BLaER1 treated with 17β-estradiol and CSF1 and Interleukin-3, amounts not matched to agents 10 nM and 100 nM (cell line): Measurements from ENCODE around the gene SCN4B.
A peak's percentile ranks its signal among the peaks of the same experiment; 100 is the strongest.

Experiments
- H3K27ac ChIP-seq, 11 experiments: shearing (Covaris generic); formaldehyde crosslinking; 2 replicates each; pipeline ENCODE4 v1.8.1; 2022
- H3K27me3 ChIP-seq, 11 experiments: shearing (Covaris generic); formaldehyde crosslinking; 2 replicates each; pipeline ENCODE4 v1.8.1; 2022
- H3K36me3 ChIP-seq, 11 experiments: shearing (Covaris generic); formaldehyde crosslinking; 2 replicates each; pipeline ENCODE4 v1.8.1; 2022
- H3K4me1 ChIP-seq, 10 experiments: shearing (Covaris generic); formaldehyde crosslinking; 2 replicates each; pipeline ENCODE4 v1.8.1; 2022
- H3K4me2 ChIP-seq, 11 experiments: shearing (Covaris generic); formaldehyde crosslinking; 2 replicates each; pipeline ENCODE4 v1.8.1; 2022
- H3K4me3 ChIP-seq, 10 experiments: shearing (Covaris generic); formaldehyde crosslinking; 2 replicates each; pipeline ENCODE4 v1.8.1; 2022
- H3K9ac ChIP-seq, 11 experiments: shearing (Covaris generic); formaldehyde crosslinking; 2 replicates each; pipeline ENCODE4 v1.8.1; 2022
- H3K9me3 ChIP-seq, 11 experiments: shearing (Covaris generic); formaldehyde crosslinking; replicated peaks in 1 of 11; 2 replicates each; pipeline ENCODE4 v1.8.1; 2022
- H4K20me1 ChIP-seq, 11 experiments: shearing (Covaris generic); formaldehyde crosslinking; 2 replicates each; pipeline ENCODE4 v1.8.1; 2022
- Cebpa-rat ChIP-seq, 11 experiments: shearing (Covaris generic); IDR thresholded peaks; 2 replicates each; pipeline ENCODE4 v1.8.1; 2022

Gene SCN4B

GRCh38 chr11:118095493-118095892 lies 57.1 kb downstream of the SCN4B start:
- Histone ChIP-seq H3K9me3 (no peaks in the 10 kb centered on the region), H3K4me3 (no peak overlapping the region), H3K36me3 (no peaks in the 10 kb centered on the region), H3K4me2 (no peak overlapping the region), H3K4me1 (no peaks in the 10 kb centered on the region), H3K27ac (no peak overlapping the region), H3K27me3 (no peaks in the 10 kb centered on the region), H4K20me1 (no peaks in the 10 kb centered on the region), H3K9ac (no peak overlapping the region)
- TF ChIP-seq Cebpa-rat (IDR thresholded peaks at IDR 0.05), result no peak

- Histone ChIP-seq H3K4me3 (no peak overlapping the region), H3K27me3 (no peaks in the 10 kb centered on the region), H3K36me3 (peaks cover 0 to 1% (median 0%) of the 10 kb centered on the region in 11 experiments; a peak in 1 of 22 replicates), H3K4me2 (no peak overlapping the region), H3K4me1 (peaks cover 5 to 12% (median 11%) of the 10 kb centered on the region in 10 experiments; a peak in 18 of 20 replicates), H3K27ac (no peak overlapping the region), H3K9me3 (peaks cover 4 to 15% (median 6%) of the 10 kb centered on the region in 11 experiments; a peak in 20 of 22 replicates), H4K20me1 (no peaks in the 10 kb centered on the region), H3K9ac (no peak overlapping the region)
- no peak for TF ChIP-seq Cebpa-rat (IDR thresholded peaks at IDR 0.05)
Observed at GRCh38 chr11:118092907-118093571, 59.6 kb downstream of the SCN4B start.

- Histone ChIP-seq H3K4me3 (no peak overlapping the region), H3K9ac (no peak overlapping the region), H3K4me2 (no peak overlapping the region), H4K20me1 (no peaks in the 10 kb centered on the region), H3K4me1 (peaks cover 8 to 26% (median 18%) of the 10 kb centered on the region in 10 experiments; a peak in 18 of 20 replicates), H3K27ac (no peak overlapping the region), H3K27me3 (no peaks in the 10 kb centered on the region), H3K36me3 (peaks cover 0 to 7% (median 0%) of the 10 kb centered on the region in 11 experiments; a peak in 3 of 22 replicates), H3K9me3 (peaks cover 18 to 28% (median 19%) of the 10 kb centered on the region in 11 experiments)
- TF ChIP-seq Cebpa-rat (IDR thresholded peaks at IDR 0.05), result no peak
Observed at GRCh38 chr11:118091690-118092089, 60.9 kb downstream of the SCN4B start.

- no peak overlapping the region for H3K9ac ChIP-seq
- no peaks in the 10 kb centered on the region for H4K20me1 ChIP-seq
- no peaks in the 10 kb centered on the region for H3K27me3 ChIP-seq
- H3K4me3 ChIP-seq, result no peak overlapping the region
- TF ChIP-seq Cebpa-rat (IDR thresholded peaks at IDR 0.05), result no peak
- no peak overlapping the region for H3K4me2 ChIP-seq
- peaks cover 28 to 39% (median 30%) of the 10 kb centered on the region in 11 experiments for H3K9me3 ChIP-seq
- peaks cover 8 to 30% (median 19%) of the 10 kb centered on the region in 10 experiments; a peak in 18 of 20 replicates for H3K4me1 ChIP-seq
- no peak overlapping the region for H3K27ac ChIP-seq
- H3K36me3 ChIP-seq, result peaks cover 0 to 7% (median 0%) of the 10 kb centered on the region in 11 experiments; a peak in 3 of 22 replicates
Observed at GRCh38 chr11:118090545-118091162, 62.0 kb downstream of the SCN4B start.

- H3K4me1 ChIP-seq, result peaks cover 22 to 49% (median 32%) of the 10 kb centered on the region in 10 experiments
- peak overlapping the region in 3 of 11 experiments; percentile 28 to 47 (median 46); a peak in 6 of 22 replicates for H3K9ac ChIP-seq
- H4K20me1 ChIP-seq, result no peaks in the 10 kb centered on the region
- H3K9me3 ChIP-seq, result peaks cover 30 to 48% (median 33%) of the 10 kb centered on the region in 11 experiments
- H3K27me3 ChIP-seq, result no peaks in the 10 kb centered on the region
- peak overlapping the region in 10 of 11 experiments; percentile 8 to 81 (median 66); a peak in 18 of 22 replicates for H3K27ac ChIP-seq
- no peak for TF ChIP-seq Cebpa-rat (IDR thresholded peaks at IDR 0.05)
- peaks cover 0 to 7% (median 0%) of the 10 kb centered on the region in 11 experiments; a peak in 3 of 22 replicates for H3K36me3 ChIP-seq
- no peak overlapping the region for H3K4me3 ChIP-seq
- H3K4me2 ChIP-seq, result peak overlapping the region; percentile 38 to 79 (median 67); a peak in 19 of 22 replicates
Observed at GRCh38 chr11:118088531-118088930, 64.1 kb downstream of the SCN4B start.

- peak overlapping the region in 1 of 10 experiments; percentile 15; a peak in 1 of 20 replicates for H3K4me3 ChIP-seq
- H3K27me3 ChIP-seq, result no peaks in the 10 kb centered on the region
Observed at GRCh38 chr11:118087931-118088330, 64.7 kb downstream of the SCN4B start.

GRCh38 chr11:118086913-118087768 lies 65.5 kb downstream of the SCN4B start, which contains the start of gene SMIM35:
TSS of gene SMIM35 (minus strand) at chr11:118086963. CDS start at chr11:118086757, 206 bp downstream.
- peaks cover 36 to 63% (median 46%) of the 10 kb centered on the region in 10 experiments for H3K4me1 ChIP-seq
- no peaks in the 10 kb centered on the region for H3K27me3 ChIP-seq
- peak within 1 kb of the TSS in 2 of 10 experiments; percentile 15 to 18; a peak in 4 of 20 replicates for H3K4me3 ChIP-seq
- peaks cover 0 to 7% (median 0%) of the 10 kb centered on the region in 11 experiments; a peak in 3 of 22 replicates for H3K36me3 ChIP-seq
- TF ChIP-seq Cebpa-rat (IDR thresholded peaks at IDR 0.05), result no peak
- H3K4me2 ChIP-seq, result peak within 1 kb of the TSS in 6 of 11 experiments; percentile 3 to 79 (median 76); a peak in 11 of 22 replicates
- H3K9ac ChIP-seq, result no peak within 1 kb of the TSS
- H3K27ac ChIP-seq, result peak within 1 kb of the TSS in 4 of 11 experiments; percentile 70 to 81 (median 73); a peak in 7 of 22 replicates
- peaks cover 30 to 48% (median 33%) of the 10 kb centered on the region in 11 experiments for H3K9me3 ChIP-seq
- no peaks in the 10 kb centered on the region for H4K20me1 ChIP-seq

More at GRCh38 chr11:118087931-118088330, 64.7 kb downstream of the SCN4B start:
- Histone ChIP-seq H3K36me3 (peaks cover 0 to 7% (median 0%) of the 10 kb centered on the region in 11 experiments; a peak in 3 of 22 replicates), H3K27ac (peak overlapping the region in 8 of 11 experiments; percentile 54 to 81 (median 70); a peak in 16 of 22 replicates), H4K20me1 (no peaks in the 10 kb centered on the region), H3K9ac (peak overlapping the region in 2 of 11 experiments; percentile 46 to 47; a peak in 3 of 22 replicates), H3K9me3 (peaks cover 30 to 48% (median 33%) of the 10 kb centered on the region in 11 experiments), H3K4me1 (peaks cover 28 to 55% (median 38%) of the 10 kb centered on the region in 10 experiments), H3K4me2 (peak overlapping the region; percentile 38 to 79 (median 67); a peak in 17 of 22 replicates)
- no peak for TF ChIP-seq Cebpa-rat (IDR thresholded peaks at IDR 0.05)

GRCh38 chr11:118084656-118085055 lies 68.0 kb downstream of the SCN4B start:
- Histone ChIP-seq H3K9me3 (peaks cover 30 to 48% (median 33%) of the 10 kb centered on the region in 11 experiments), H4K20me1 (no peaks in the 10 kb centered on the region), H3K4me2 (peak overlapping the region; percentile 63 to 89 (median 73)), H3K27me3 (no peaks in the 10 kb centered on the region; a peak in 1 of 22 replicates), H3K36me3 (peaks cover 0 to 7% (median 0%) of the 10 kb centered on the region in 11 experiments; a peak in 3 of 22 replicates), H3K4me3 (no peak overlapping the region), H3K9ac (peak overlapping the region in 5 of 11 experiments; percentile 25 to 40 (median 28); a peak in 5 of 22 replicates), H3K4me1 (peaks cover 39 to 74% (median 54%) of the 10 kb centered on the region in 10 experiments), H3K27ac (peak overlapping the region in 10 of 11 experiments; percentile 13 to 65 (median 54); a peak in 16 of 22 replicates)
- TF ChIP-seq Cebpa-rat (IDR thresholded peaks at IDR 0.05), result no peak
